ENCODE data around the gene ISG20. TPM values are rescaled to one million over a fixed set of nuclear protein-coding genes. Genes with fewer than 3 reads are reported as not detected.
A peak's percentile ranks its signal among the peaks of the same experiment; 100 is the strongest.

ISG20 gene
- total RNA-seq (25.5 TPM), polyA plus RNA-seq (ENCODE audit: insufficient read depth, low read depth, low replicate concordance) (7.3 TPM)
- long read RNA-seq, donor 1 = 0 reads
- long read RNA-seq, donor 2 = 0 reads
- long read RNA-seq, donor 3 = 0 reads
- long read RNA-seq, donor 4 = 0 reads
- long read RNA-seq, donor 5 = 0 reads
- long read RNA-seq, donor 6 = 0 reads
- long read RNA-seq, donor 7, transcript ISG20-201 (4 exons, 1,856 nt) = major isoform, 6 of 12 reads
- long read RNA-seq, donor 7, partial matches to known transcripts = 1 of 12 reads
- long read RNA-seq, donor 7, other reads (novel, unspliced or antisense) = 4 of 12 reads
- long read RNA-seq, donor 8, partial matches to known transcripts = 0 of 1 reads
- long read RNA-seq, donor 8, other reads (novel, unspliced or antisense) = 0 of 1 reads
- long read RNA-seq, donor 9 = 0 reads
- long read RNA-seq, donor 10, full-length matches to known transcripts = 2 of 2 reads
- long read RNA-seq, donor 10, partial matches to known transcripts = 0 of 2 reads
- long read RNA-seq, donor 10, other reads (novel, unspliced or antisense) = 0 of 2 reads

DNA sequence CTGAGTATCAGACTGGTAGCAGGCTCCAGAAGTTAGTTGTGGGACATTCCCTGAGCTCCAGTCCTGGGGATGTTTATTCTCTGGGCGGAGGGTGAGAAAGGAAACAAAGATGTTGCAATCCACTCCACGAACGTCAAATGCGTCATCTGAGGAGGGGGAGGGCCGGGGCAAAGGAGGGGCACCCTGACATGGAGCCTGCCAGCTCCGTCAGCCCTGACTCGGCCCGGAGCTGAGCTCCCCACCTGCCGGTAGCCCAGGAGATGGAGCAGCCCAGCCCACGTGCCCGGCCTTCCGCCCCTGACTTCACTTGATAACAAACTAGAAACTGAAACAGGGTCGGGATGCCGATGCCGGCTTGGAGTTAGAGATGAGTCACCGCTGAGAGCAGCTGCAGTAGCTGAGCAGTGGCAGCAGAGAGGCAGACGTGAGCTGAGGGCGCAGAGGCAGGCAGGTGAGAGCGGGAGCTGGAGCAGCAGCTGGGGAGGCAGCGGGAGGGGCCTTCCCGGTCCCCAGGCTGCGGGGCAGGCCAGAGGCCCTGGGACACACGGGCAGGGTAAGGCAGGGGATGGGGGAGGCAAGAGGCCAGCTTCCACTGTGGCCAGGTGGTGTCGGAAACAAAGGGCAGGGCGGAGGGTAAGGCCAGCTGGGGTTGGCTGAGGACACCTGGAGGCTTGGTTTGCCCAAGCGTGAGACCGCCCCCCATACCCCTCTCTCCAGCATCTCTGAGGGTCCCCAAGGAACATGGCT lies at the start of gene ISG20:
Gene ISG20, plus strand, starts transcription at position 391 of the 747 bp plus-strand sequence. Its CDS starts 351 bp downstream, at position 742.
- no peak for FAIRE-seq

DNA sequence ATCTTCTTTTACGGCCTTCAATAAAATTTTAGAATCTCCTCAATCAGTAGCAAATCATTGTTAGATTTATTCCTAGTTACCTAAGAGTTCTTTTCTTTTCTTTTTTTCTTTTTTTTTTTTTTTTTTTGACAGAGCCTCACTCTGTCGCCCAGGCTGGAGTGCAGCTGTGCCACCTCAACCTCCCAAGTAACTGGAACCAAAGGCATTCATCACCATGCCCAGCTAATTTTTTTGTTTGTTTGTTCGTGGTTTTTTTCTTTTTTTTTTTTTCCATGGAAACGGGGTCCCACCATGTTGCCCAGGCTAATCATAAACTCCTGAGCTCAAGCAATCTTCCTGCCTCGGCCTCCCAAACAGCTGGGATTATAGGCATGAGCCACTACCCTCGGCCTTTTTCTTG lies 48.1 kb upstream of the ISG20 start:
- H3K9ac ChIP-seq (ENCODE audit: low read length in 3 of 3) = no peak overlapping the region
- no peak overlapping the region for H3K27ac ChIP-seq (ENCODE audit: low read depth in 2 of 2, low read length in 2 of 2)
- FAIRE-seq (no peak), DNase-seq (no peak)
- no peaks in the 10 kb centered on the region for H3K36me3 ChIP-seq (ENCODE audit: control insufficient read depth in 2 of 3, insufficient read depth in 3 of 3, low read length in 3 of 3)
- H3K9me3 ChIP-seq (ENCODE audit: control insufficient read depth in 2 of 3, insufficient read depth in 1 of 3, low read length in 3 of 3) = no peaks in the 10 kb centered on the region
- TF ChIP-seq, protein P1, sequence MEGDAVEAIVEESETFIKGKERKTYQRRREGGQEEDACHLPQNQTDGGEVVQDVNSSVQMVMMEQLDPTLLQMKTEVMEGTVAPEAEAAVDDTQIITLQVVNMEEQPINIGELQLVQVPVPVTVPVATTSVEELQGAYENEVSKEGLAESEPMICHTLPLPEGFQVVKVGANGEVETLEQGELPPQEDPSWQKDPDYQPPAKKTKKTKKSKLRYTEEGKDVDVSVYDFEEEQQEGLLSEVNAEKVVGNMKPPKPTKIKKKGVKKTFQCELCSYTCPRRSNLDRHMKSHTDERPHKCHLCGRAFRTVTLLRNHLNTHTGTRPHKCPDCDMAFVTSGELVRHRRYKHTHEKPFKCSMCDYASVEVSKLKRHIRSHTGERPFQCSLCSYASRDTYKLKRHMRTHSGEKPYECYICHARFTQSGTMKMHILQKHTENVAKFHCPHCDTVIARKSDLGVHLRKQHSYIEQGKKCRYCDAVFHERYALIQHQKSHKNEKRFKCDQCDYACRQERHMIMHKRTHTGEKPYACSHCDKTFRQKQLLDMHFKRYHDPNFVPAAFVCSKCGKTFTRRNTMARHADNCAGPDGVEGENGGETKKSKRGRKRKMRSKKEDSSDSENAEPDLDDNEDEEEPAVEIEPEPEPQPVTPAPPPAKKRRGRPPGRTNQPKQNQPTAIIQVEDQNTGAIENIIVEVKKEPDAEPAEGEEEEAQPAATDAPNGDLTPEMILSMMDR (IDR thresholded peaks at IDR 0.05; ENCODE audit: borderline replicate concordance, extremely low read depth, insufficient read depth) = no peak
- intact Hi-C loops (cut with DNase I) = no loop called here
- H3K4me1 ChIP-seq (ENCODE audit: control insufficient read depth in 2 of 3, insufficient read depth in 2 of 3, low read depth in 1 of 3, low read length in 3 of 3) = no peaks in the 10 kb centered on the region
- no peaks in the 10 kb centered on the region for H3K27me3 ChIP-seq (ENCODE audit: control insufficient read depth, insufficient read depth, low read length)
- no peak overlapping the region for H3K4me3 ChIP-seq (ENCODE audit: low read length in 3 of 3)

More for the DNA sequence above, at the start of gene ISG20:
- peak within 1 kb of the TSS; percentile 12 to 58 (median 37) for H3K4me3 ChIP-seq (ENCODE audit: low read length in 3 of 3)
- H3K27ac ChIP-seq (ENCODE audit: low read depth in 2 of 2, low read length in 2 of 2) = peak within 1 kb of the TSS; percentile 74 to 88
- intact Hi-C loops (cut with DNase I) = no loop called here
- no peaks in the 10 kb centered on the region for H3K9me3 ChIP-seq (ENCODE audit: control insufficient read depth in 2 of 3, insufficient read depth in 1 of 3, low read length in 3 of 3)
- H3K27me3 ChIP-seq (ENCODE audit: control insufficient read depth, insufficient read depth, low read length) = no peaks in the 10 kb centered on the region
- H3K9ac ChIP-seq (ENCODE audit: low read length in 3 of 3) = peak within 1 kb of the TSS in 2 of 3 donors; percentile 17 to 43
- peak; percentile 82 to 99 (median 88) for DNase-seq
- TF ChIP-seq, protein P1 (IDR thresholded peaks at IDR 0.05; ENCODE audit: borderline replicate concordance, extremely low read depth, insufficient read depth) = peak; percentile 43
- H3K4me1 ChIP-seq (ENCODE audit: control insufficient read depth in 2 of 3, insufficient read depth in 2 of 3, low read depth in 1 of 3, low read length in 3 of 3) = peaks cover 0 to 14% (median 13%) of the 10 kb centered on the region in 3 donors
- H3K36me3 ChIP-seq (ENCODE audit: control insufficient read depth in 2 of 3, insufficient read depth in 3 of 3, low read length in 3 of 3) = no peaks in the 10 kb centered on the region

DNA sequence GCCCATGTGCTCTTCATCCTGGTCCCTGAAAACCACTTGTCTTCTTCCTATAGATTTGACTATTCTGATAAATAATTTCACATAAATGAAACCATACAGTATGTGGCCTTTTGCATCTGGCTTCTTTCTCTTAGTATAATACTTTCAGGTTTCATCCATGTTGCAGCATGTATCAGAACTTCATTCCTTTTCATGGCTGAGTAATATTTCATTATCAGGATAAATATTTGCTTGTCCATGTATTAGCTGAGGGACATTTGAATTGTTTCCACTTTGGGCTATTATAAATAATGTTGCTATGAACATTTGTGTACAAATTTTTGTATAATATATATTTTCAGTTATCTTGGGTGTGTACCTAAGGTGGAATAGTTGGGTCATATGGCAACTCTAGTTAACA lies 47.4 kb upstream of the ISG20 start:
- DNase-seq = no peak
- intact Hi-C loops (cut with DNase I) = no loop called here

More for the DNA sequence above, 47.4 kb upstream of the ISG20 start:
- H3K27me3 ChIP-seq (ENCODE audit: control insufficient read depth, insufficient read depth, low read length) = no peaks in the 10 kb centered on the region
- no peak overlapping the region for H3K9ac ChIP-seq (ENCODE audit: low read length in 3 of 3)
- FAIRE-seq = no peak
- TF ChIP-seq, protein P1 (IDR thresholded peaks at IDR 0.05; ENCODE audit: borderline replicate concordance, extremely low read depth, insufficient read depth) = no peak
- H3K4me1 ChIP-seq (ENCODE audit: control insufficient read depth in 2 of 3, insufficient read depth in 2 of 3, low read depth in 1 of 3, low read length in 3 of 3) = no peaks in the 10 kb centered on the region
- H3K27ac ChIP-seq (ENCODE audit: low read depth in 2 of 2, low read length in 2 of 2) = no peak overlapping the region
- no peaks in the 10 kb centered on the region for H3K9me3 ChIP-seq (ENCODE audit: control insufficient read depth in 2 of 3, insufficient read depth in 1 of 3, low read length in 3 of 3)
- H3K4me3 ChIP-seq (ENCODE audit: low read length in 3 of 3) = no peak overlapping the region
- no peaks in the 10 kb centered on the region for H3K36me3 ChIP-seq (ENCODE audit: control insufficient read depth in 2 of 3, insufficient read depth in 3 of 3, low read length in 3 of 3)

All from kidney (tissue), 22 donors.